ENCODE data around the gene CSTF1.
"Not testable (repeated sequence)": the region's sequence is repeated elsewhere in the genome, so short reads cannot be mapped to it uniquely, and the experiment has no call there.

Gene CSTF1

GRCh38 chr20:56363491-56363890 lies 29.0 kb upstream of the CSTF1 start:
- in situ Hi-C loops (cut with HindIII; ENCODE audit: low pct_ligation_motif_present, low pct_unique_long_range_greater_than_20kb, low sequenced_read_pairs) = no loop called here
- no peak for DNase-seq

- in situ Hi-C loops (cut with HindIII; ENCODE audit: low pct_ligation_motif_present, low pct_unique_long_range_greater_than_20kb, low sequenced_read_pairs) = no loop called here
- DNase-seq = no peak
Observed at GRCh38 chr20:56368351-56369134, 23.9 kb upstream of the CSTF1 start.

- no peak for DNase-seq
- in situ Hi-C loops (cut with HindIII; ENCODE audit: low pct_ligation_motif_present, low pct_unique_long_range_greater_than_20kb, low sequenced_read_pairs) = no loop called here
Observed at GRCh38 chr20:56369179-56369578, 23.3 kb upstream of the CSTF1 start.

- in situ Hi-C loops (cut with HindIII; ENCODE audit: low pct_ligation_motif_present, low pct_unique_long_range_greater_than_20kb, low sequenced_read_pairs) = no loop called here
- DNase-seq = no peak
Observed at GRCh38 chr20:56371977-56372376, 20.5 kb upstream of the CSTF1 start.

DNA sequence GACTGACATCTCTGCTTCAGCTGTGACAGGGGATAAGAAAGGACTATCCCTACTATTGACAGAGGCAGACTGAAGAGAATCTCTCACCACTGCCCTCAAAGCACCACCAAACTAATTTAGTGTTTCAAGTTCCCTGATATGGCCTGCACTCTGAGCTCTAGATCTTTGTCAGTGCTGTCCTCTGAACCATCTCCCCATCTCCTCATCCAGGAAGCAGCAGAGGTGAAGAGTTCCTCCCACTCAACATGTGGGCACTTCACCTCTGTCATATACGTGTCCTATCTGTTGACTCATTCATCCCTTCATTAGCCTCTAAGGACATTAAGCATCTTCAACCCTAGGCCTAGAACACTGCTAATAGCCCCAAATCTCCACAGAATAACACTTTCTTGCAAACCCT lies 19.6 kb upstream of the CSTF1 start:
- DNase-seq = no peak
- in situ Hi-C loops (cut with HindIII; ENCODE audit: low pct_ligation_motif_present, low pct_unique_long_range_greater_than_20kb, low sequenced_read_pairs) = no loop called here

DNA sequence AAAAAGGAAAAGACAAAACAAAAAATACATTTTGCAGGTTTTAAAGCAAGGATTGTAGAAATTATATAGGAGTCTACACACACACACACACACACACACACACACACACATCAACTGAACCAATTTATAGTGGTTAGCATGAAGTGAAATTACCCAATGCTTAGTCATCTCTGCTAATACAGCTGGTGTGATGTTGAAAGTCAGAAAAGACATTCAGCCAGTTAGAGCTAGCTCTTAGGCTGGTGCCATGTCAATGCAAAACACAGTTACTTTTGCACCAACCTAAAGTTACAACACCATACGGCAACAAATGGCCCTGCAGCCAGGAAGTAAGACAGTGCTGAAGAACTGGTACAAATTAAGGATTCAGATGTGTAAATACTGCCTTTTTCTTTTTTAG lies 18.5 kb upstream of the CSTF1 start:
- in situ Hi-C loops (cut with HindIII; ENCODE audit: low pct_ligation_motif_present, low pct_unique_long_range_greater_than_20kb, low sequenced_read_pairs) = no loop called here
- DNase-seq = peak; percentile 51

DNA sequence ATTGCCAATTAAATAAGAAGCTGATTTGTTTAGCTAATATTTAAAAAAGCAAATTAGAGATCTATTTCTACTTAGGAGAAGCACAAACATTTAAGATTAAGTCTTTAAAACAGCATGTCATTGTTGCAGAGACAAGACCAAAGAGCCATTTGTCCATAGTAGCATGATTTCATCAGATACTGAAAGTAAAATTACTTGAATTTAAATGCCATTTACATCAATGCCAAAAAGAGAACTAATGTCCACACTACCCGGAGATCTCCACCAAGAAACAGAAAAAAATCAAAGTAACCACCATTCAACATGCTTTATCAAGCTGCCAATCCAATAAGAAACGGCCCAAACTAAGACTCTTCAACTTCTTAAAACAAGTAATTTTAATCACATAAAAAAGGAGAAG lies 16.1 kb upstream of the CSTF1 start:
- no peak for DNase-seq
- in situ Hi-C loops (cut with HindIII; ENCODE audit: low pct_ligation_motif_present, low pct_unique_long_range_greater_than_20kb, low sequenced_read_pairs) = no loop called here

- in situ Hi-C loops (cut with HindIII; ENCODE audit: low pct_ligation_motif_present, low pct_unique_long_range_greater_than_20kb, low sequenced_read_pairs) = no loop called here
- no peak for DNase-seq
Observed at GRCh38 chr20:56378386-56378785, 14.1 kb upstream of the CSTF1 start.

- in situ Hi-C loops (cut with HindIII; ENCODE audit: low pct_ligation_motif_present, low pct_unique_long_range_greater_than_20kb, low sequenced_read_pairs) = no loop called here
- no peak for DNase-seq
Observed at GRCh38 chr20:56380375-56380774, 12.1 kb upstream of the CSTF1 start.

DNA sequence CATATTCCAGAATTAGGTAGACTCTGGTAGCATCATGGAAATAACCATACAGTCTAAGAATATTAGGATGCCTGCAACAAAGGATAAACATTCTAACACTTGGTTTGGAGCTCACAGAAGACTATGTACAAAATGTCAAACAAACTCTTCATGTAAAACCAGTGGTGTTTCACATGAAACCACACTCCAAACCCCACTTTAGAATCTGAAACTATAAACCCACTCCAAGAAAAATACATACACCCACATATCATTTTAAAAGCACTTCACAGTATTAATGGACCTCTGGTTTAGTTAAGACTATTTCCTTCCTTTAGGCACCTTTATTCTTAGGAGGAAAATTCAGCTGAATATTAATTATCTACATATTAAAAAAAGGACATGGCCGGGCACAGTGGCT lies 10.9 kb upstream of the CSTF1 start:
- no peak for DNase-seq
- in situ Hi-C loops (cut with HindIII; ENCODE audit: low pct_ligation_motif_present, low pct_unique_long_range_greater_than_20kb, low sequenced_read_pairs) = no loop called here

- in situ Hi-C loops (cut with HindIII; ENCODE audit: low pct_ligation_motif_present, low pct_unique_long_range_greater_than_20kb, low sequenced_read_pairs) = no loop called here
Observed at GRCh38 chr20:56382696-56383095, 9.7 kb upstream of the CSTF1 start.

DNA sequence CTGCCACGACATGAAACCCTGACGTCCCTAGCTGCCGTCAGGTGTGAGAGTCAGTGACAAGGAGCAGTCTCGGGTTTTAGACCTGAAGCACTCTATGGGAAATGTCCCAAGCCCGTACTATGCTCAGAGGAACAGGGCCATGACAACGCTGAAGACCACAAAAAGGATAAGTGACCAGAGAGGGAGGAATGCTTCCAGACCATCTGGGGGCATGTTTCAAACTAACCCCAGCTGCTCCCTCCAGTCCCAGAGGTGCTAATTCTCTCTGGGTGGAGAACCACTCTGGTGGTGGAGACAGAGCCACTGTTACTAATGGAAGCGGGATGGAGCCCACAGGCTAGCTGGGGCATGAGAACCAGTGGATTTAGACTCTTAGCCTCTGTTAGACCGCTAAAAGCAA lies 9.1 kb upstream of the CSTF1 start:
- in situ Hi-C loops (cut with HindIII; ENCODE audit: low pct_ligation_motif_present, low pct_unique_long_range_greater_than_20kb, low sequenced_read_pairs) = no loop called here
- no peak for DNase-seq

More at GRCh38 chr20:56382696-56383095, 9.7 kb upstream of the CSTF1 start:
- DNase-seq = no peak

- no peak for DNase-seq
- in situ Hi-C loops (cut with HindIII; ENCODE audit: low pct_ligation_motif_present, low pct_unique_long_range_greater_than_20kb, low sequenced_read_pairs) = no loop called here
Observed at GRCh38 chr20:56385130-56385529, 7.3 kb upstream of the CSTF1 start.

- in situ Hi-C loops (cut with HindIII; ENCODE audit: low pct_ligation_motif_present, low pct_unique_long_range_greater_than_20kb, low sequenced_read_pairs) = no loop called here
- DNase-seq = no peak
Observed at GRCh38 chr20:56386219-56386618, 6.2 kb upstream of the CSTF1 start.

DNA sequence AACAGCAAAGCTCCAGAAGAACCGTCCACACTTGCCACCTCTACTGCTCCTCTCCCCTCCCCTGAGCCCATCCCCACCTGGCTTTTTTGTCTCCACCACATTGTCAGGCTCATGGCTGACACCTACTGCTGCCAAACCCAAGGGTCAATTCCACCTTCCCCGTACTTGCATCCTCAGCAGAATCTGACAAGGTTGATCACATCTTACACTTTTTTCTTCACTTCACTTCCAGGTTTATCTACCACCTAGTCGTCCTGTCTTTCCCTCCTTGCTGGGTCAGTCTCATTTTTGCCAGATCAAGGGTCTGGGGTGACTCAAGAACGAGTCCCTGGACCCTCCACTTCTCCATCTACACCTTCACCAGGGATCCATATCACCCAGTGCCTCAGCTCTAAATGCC lies 3.6 kb upstream of the CSTF1 start:
- no peak for DNase-seq
- in situ Hi-C loops (cut with HindIII; ENCODE audit: low pct_ligation_motif_present, low pct_unique_long_range_greater_than_20kb, low sequenced_read_pairs) = no loop called here

DNA sequence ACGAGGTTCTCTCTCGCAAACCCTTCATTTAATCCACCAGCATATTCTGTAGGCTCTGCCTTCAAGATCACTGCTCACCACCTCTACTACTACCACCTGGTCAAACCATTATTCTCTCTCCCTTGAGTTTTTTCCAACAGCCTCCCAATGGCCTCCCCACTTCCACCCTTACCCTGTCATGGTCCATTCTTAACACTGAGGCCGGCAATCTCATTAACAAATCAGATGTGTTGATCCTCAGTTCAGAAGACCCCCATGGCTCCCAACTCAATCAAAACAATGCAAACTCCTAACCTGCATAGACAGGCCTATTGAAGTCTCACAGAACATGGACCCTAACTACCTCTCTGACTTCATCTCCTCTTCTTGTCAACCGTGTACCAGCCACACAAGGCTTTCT lies 2.6 kb upstream of the CSTF1 start:
- DNase-seq = no peak
- in situ Hi-C loops (cut with HindIII; ENCODE audit: low pct_ligation_motif_present, low pct_unique_long_range_greater_than_20kb, low sequenced_read_pairs) = no loop called here

- DNase-seq; in situ Hi-C loops (cut with HindIII; ENCODE audit: low pct_ligation_motif_present, low pct_unique_long_range_greater_than_20kb, low sequenced_read_pairs): not testable (repeated sequence)
Observed at GRCh38 chr20:56390396-56390795, 2.0 kb upstream of the CSTF1 start.

DNA sequence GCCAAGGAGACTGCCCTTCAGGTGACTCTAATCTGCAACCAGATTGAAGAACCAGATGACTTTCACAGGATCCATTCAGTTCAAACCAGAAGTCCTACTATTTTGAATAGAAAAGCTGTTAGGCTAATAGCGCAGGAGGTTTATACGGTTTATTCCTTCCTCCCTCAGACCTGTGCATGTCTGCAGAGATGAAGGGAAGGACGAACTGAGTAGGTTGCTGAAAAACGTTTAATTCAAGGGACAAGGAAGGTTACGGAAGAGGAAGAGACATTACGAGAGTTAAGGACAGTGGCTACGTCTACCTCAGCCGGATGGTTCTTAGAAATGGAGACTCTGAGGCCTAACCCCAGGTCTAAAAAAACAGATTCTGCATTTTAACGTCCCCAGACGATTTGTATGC lies 1.4 kb upstream of the CSTF1 start:
- DNase-seq = no peak
- in situ Hi-C loops (cut with HindIII; ENCODE audit: low pct_ligation_motif_present, low pct_unique_long_range_greater_than_20kb, low sequenced_read_pairs) = no loop called here

DNA sequence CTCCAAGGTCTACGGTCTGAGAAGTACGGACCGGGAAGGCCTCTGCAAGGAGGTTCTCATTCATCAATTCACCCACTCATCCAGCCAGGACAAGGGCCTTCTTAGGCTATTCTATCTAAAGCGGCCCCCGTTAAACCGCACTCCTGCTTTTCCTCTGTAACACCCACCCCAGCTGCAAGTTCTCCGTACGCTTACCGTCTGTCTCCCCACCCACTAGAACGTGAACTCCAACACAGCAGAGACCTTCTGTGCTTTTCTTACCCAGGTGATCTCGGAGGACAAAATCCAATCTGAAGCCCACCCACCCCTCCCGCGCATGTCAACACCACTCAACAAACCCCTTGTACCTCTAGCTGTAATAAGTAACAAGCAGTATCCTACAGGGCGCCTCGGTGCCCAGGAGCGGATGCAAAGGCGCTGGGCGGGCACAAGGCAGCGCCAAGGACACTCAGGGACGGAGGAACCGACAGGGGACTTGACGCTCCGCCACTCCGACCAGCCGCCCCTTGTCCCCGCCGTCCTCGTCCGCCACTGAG lies 781 bp upstream of the CSTF1 start:
- DNase-seq = no peak
- in situ Hi-C loops (cut with HindIII; ENCODE audit: low pct_ligation_motif_present, low pct_unique_long_range_greater_than_20kb, low sequenced_read_pairs) = no loop called here

DNA sequence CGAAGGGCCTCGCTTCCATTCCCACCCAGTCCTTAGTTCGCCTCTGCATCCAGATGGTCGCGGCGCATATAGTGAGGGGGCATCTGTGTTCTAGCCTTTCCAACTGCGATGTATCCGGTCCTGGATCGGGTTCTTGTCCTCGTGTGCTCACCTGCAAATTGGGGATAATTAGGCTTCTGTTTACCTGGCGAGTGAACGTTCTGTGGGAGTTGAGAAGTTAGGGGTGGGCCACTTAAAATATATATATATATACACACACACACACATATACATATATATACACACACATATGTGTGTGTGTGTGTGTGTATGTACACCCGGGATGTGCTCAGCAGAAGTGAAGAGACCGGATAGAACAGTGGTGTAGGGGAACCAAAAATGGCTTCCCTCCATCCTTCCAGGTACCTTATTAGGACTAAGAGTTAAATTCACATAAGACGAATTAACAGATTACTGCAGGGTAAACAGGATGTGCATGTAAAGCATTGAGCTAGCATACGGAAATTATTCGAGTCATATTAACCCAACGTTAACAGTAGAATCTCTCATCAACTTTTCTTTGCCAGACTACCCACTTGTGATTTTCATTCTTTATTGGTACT lies 537 bp downstream of the CSTF1 start:
- in situ Hi-C loops (cut with HindIII; ENCODE audit: low pct_ligation_motif_present, low pct_unique_long_range_greater_than_20kb, low sequenced_read_pairs) = no loop called here
- DNase-seq = no peak
